ENCODE results near the gene MASP1. TPM values are rescaled to one million over a fixed set of nuclear protein-coding genes. Genes with fewer than 3 reads are reported as not detected.
A peak's percentile ranks its signal among the peaks of the same experiment; 100 is the strongest.

Gene MASP1
- total RNA-seq, 1 experiment from 2014 or later: 1.0 TPM

DNA sequence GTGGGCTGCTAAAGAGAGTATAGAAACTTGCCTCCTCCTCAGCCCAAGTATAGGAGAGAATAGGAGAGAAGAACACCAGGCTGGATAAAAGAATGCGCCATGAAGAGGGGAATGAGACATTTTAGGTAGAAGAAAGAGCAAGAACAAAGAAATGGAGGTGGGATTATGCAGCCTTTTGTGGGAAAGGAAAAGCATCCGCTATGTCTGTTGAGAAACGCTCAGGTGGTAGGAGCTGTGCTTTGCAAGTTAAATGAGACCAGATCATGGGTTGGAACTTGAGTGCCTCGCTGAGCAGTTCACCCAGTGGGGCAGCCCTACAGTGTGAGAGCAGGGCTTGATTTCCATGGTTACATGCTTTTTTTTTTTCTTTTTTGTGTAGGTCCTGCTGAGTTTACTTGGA, 105.8 kb downstream of the MASP1 start:
- peak; percentile 92 for DNase-seq
- peak overlapping the region; percentile 63 to 96 (median 89) for H3K27ac Mint-ChIP-seq
- H2BK5ac ChIP-seq (ENCODE audit: insufficient read length, low read length): no peak overlapping the region

More for the DNA sequence above, 105.8 kb downstream of the MASP1 start:
- H3K23me2 ChIP-seq (ENCODE audit: insufficient read length, low read depth, low read length, poor library complexity, severe bottlenecking): no peaks in the 10 kb centered on the region
- H3K36me3 Mint-ChIP-seq (ENCODE audit: insufficient read depth in 1 of 3, low read depth in 3 of 3): peaks cover 0 to 8% (median 0%) of the 10 kb centered on the region in 3 experiments; a peak in 3 of 7 replicates
- TF ChIP-seq CTCF (conservative IDR thresholded peaks at IDR 0.05): no peak
- peaks cover 20% of the 10 kb centered on the region for H3K4me1 ChIP-seq (ENCODE audit: insufficient read depth, low read length)
- no peak overlapping the region for H2BK12ac ChIP-seq (ENCODE audit: insufficient read length, low read depth, low read length)
- peak overlapping the region in 1 of 2 experiments; percentile 51; a peak in 2 of 5 replicates for H3K4me3 Mint-ChIP-seq
- no peaks in the 10 kb centered on the region for H3K9me3 ChIP-seq (ENCODE audit: control insufficient read depth, low read depth, low read length)
- H3K9ac ChIP-seq (ENCODE audit: extremely low read depth, insufficient read length, low read length): peak overlapping the region; percentile 51
- no peaks in the 10 kb centered on the region; the same call in 1 of the 2 replicates for H3K27me3 Mint-ChIP-seq (ENCODE audit: low read depth)
- peak overlapping the region; percentile 78 for H2BK120ac ChIP-seq (ENCODE audit: low read depth, low read length, poor library complexity, severe bottlenecking)
- H3K79me1 ChIP-seq (ENCODE audit: insufficient read depth, low read depth, low read length, poor library complexity, severe bottlenecking): no peaks in the 10 kb centered on the region
- no peak overlapping the region for H2BK20ac ChIP-seq (ENCODE audit: low read depth, low read length, poor library complexity, severe bottlenecking)
- H3K4ac ChIP-seq (ENCODE audit: low read depth, low read length): no peak overlapping the region; the same call in 1 of the 2 replicates
- H3T11ph ChIP-seq (ENCODE audit: low read length): no peak overlapping the region
- H4K5ac ChIP-seq (ENCODE audit: insufficient read length, low read depth, low read length): no peak overlapping the region
- H3K4me1 Mint-ChIP-seq: peaks cover 64 to 83% of the 10 kb centered on the region in 2 experiments
- H3K56ac ChIP-seq (ENCODE audit: insufficient read length, low read depth, low read length): no peak overlapping the region
- no peak overlapping the region for H4K8ac ChIP-seq (replicated peaks; ENCODE audit: insufficient read length, low read depth, low read length)
- no peaks in the 10 kb centered on the region for H3K79me2 ChIP-seq (ENCODE audit: insufficient read depth, low read length)
- no peak overlapping the region for H2BK15ac ChIP-seq (ENCODE audit: low read depth, low read length)
- H3K23ac ChIP-seq (ENCODE audit: insufficient read length, low read depth, low read length): no peak overlapping the region
- no peak overlapping the region for H4K91ac ChIP-seq (ENCODE audit: insufficient read length, low read depth, low read length)
- peak overlapping the region; percentile 30 for H3K4me2 ChIP-seq (ENCODE audit: insufficient read depth, insufficient read length, low read length)
- no CpG with 5 or more reads among the region's 4 CpGs for WGBS (ENCODE audit: extremely low coverage, insufficient read length, low lambda C conversion rate)
- H3K27ac ChIP-seq (ENCODE audit: insufficient read length, low read depth, low read length): peak overlapping the region; percentile 96
- H4K20me1 ChIP-seq (ENCODE audit: control insufficient read depth, insufficient read depth, insufficient read length): no peaks in the 10 kb centered on the region
- H3K14ac ChIP-seq (ENCODE audit: insufficient read depth, low read length): no peak overlapping the region; the same call in 1 of the 2 replicates
- no peak overlapping the region for H3K18ac ChIP-seq (ENCODE audit: insufficient read length, low read depth, low read length)
- no peak overlapping the region for H2AK5ac ChIP-seq (ENCODE audit: insufficient read length, low read length)
- peaks cover 0 to 2% of the 10 kb centered on the region in 2 experiments; a peak in 1 of 5 replicates for H3K9me3 Mint-ChIP-seq
- no peaks in the 10 kb centered on the region for H3K27me3 ChIP-seq (ENCODE audit: insufficient read depth, low read length)
- H2AFZ ChIP-seq (ENCODE audit: low read length): no peak overlapping the region

Other genes starting within 250 kb of the MASP1 start
- 70.8 and 71.7 TPM in 2 replicates for gene RPL39L, start 152.2 kb downstream of the MASP1 start, total RNA-seq (2021)
- 6.6 and 7.5 TPM in 2 replicates for gene RTP1, start 94.3 kb downstream of the MASP1 start, total RNA-seq (2021)
- not detected in 2 replicates for gene RTP4, start 76.6 kb upstream of the MASP1 start, total RNA-seq (2021)

Measured in H9 (cell line).